Thymus (tissue), 11 donors: ENCODE measurements around the gene RIPPLY1. TPM values are rescaled to one million over a fixed set of nuclear protein-coding genes. Genes with fewer than 3 reads are reported as not detected.

Experiments used
- DNase-seq, 9 donors: peaks; one replicate each; pipeline ENCODE4 v3.0.0-alpha.2; 2013; ENCODE audit warnings: low spot score in 9 of 9, low read depth in 6 of 9, missing footprints in 1 of 9
- H3K27ac ChIP-seq, 2 donors: one replicate each; pipeline ENCODE4 v1.5.1; 2013; ENCODE audit warnings: control low read depth in 1 of 2, low read depth in 1 of 2, low read length in 1 of 2, mild to moderate bottlenecking in 1 of 2, moderate library complexity in 1 of 2
- H3K27me3 ChIP-seq, 2 donors: one replicate each; pipeline ENCODE4 v1.5.1; 2013; ENCODE audit warnings: low read length in 1 of 2; ENCODE audit not compliant: control insufficient read depth in 2 of 2, insufficient read depth in 1 of 2
- H3K36me3 ChIP-seq, 2 donors: one replicate each; pipeline ENCODE4 v1.5.1; 2013; ENCODE audit warnings: low read length in 1 of 2, mild to moderate bottlenecking in 1 of 2, moderate library complexity in 1 of 2; ENCODE audit not compliant: control insufficient read depth in 2 of 2, insufficient read depth in 2 of 2
- H3K4me1 ChIP-seq, 2 donors: one replicate each; pipeline ENCODE4 v1.5.1; 2013; ENCODE audit warnings: low read length in 2 of 2; ENCODE audit not compliant: control insufficient read depth in 2 of 2, insufficient read depth in 2 of 2
- H3K4me3 ChIP-seq, 2 donors: one replicate each; pipeline ENCODE4 v1.5.1; 2013; ENCODE audit warnings: low read length in 2 of 2, control low read depth in 1 of 2, mild to moderate bottlenecking in 1 of 2
- H3K9me3 ChIP-seq, 2 donors: one replicate each; pipeline ENCODE4 v1.5.1; 2013; ENCODE audit warnings: low read length in 1 of 2, mild to moderate bottlenecking in 1 of 2; ENCODE audit not compliant: control insufficient read depth in 2 of 2, insufficient read depth in 1 of 2
- WGBS: extraction: QIAGEN DNeasy Blood & Tissue Kit; methylation state at CpG from one replicate; pipeline ENCODE4 v1.1.7; 2013; 5-methylcytosine and 5-hydroxymethylcytosine counted together
- polyA plus RNA-seq: library from polyadenylated mRNA; stranded (reverse); fragments of 200-250 nt; gene quantifications from one replicate; pipeline ENCODE4 v1.2.3, GENCODE V29; 2013
- total RNA-seq: library from RNA; stranded (reverse); fragments of 120-200 nt; gene quantifications from one replicate; pipeline ENCODE4 v1.2.4, GENCODE V29; 2013
- donor health status: healthy.

The RIPPLY1 gene
- total and polyA plus RNA-seq, 2 donors: 0.05 TPM; not detected in 1

DNA sequence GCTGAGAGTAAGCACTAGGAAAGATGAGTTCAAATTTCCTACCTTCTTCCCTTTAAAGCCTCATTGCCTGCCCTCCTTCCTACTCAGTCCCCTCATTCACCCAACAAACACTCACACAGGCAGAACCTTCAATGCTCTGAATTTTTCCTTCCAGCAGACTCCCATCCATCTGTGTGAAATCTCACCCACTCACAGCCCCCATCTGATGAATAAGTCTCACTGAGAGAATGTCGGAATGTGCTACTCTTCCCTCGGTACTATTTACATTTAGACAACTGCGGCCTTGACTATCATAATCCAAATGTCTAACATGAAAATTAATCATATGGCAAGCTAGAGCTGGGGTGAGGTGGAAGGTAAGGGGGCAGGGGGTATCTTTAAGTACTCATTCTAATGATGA lies 36.4 kb upstream of the RIPPLY1 start:
- WGBS: 98% methylated on average over 3 of the region's 3 CpGs
- H3K9me3 ChIP-seq: no peaks in the 10 kb centered on the region
- no peak overlapping the region for H3K4me3 ChIP-seq
- H3K36me3 ChIP-seq: no peaks in the 10 kb centered on the region
- H3K27me3 ChIP-seq: no peaks in the 10 kb centered on the region
- no peak overlapping the region for H3K27ac ChIP-seq
- no peaks in the 10 kb centered on the region for H3K4me1 ChIP-seq
- DNase-seq: no peak

DNA sequence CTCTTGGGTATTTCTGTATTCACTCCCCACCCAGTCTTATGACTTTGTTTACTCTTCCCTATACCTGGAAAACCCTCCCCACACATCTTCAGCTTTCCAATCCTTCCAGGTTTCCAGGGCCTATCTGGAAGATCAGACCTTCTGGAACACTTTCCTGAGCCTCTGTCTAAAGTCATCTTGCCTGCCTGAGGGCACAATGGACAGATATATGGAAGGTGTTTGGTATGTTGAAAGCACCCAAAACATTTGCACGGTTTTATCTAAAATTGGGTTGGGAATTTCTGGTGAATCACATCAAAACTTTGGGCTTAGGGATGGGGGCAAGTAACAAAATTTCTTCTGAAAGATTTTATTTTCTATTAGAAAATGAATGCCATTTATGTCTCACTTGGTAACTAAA lies 33.1 kb upstream of the RIPPLY1 start:
- no peaks in the 10 kb centered on the region for H3K36me3 ChIP-seq
- no peaks in the 10 kb centered on the region for H3K27me3 ChIP-seq
- H3K27ac ChIP-seq: no peak overlapping the region
- H3K4me1 ChIP-seq: no peaks in the 10 kb centered on the region
- DNase-seq: no peak
- H3K9me3 ChIP-seq: no peaks in the 10 kb centered on the region
- H3K4me3 ChIP-seq: no peak overlapping the region
- WGBS: 91% methylated on average over 1 of the region's 1 CpG

DNA sequence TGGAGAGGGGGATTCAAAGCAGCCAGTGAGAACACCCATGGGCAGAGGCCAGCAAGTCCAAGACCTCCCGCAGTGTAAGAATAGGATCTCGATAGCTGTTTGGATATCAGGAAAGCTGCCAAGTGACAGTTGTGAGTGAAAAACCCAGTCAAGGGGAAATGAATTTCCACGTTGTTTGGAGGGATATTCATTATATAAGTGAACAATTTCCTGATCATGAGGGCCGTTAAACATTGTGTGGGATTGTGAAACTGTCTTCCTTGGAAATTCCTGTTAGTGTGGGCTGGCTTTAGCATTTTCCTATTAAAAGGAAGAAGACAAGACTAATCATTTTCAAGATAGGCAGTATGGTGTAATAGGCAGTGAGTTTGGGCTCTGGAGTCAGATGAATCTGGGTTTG lies 32.0 kb upstream of the RIPPLY1 start:
- no peaks in the 10 kb centered on the region for H3K4me1 ChIP-seq
- 93% methylated on average over 4 of the region's 4 CpGs for WGBS
- no peak for DNase-seq
- no peaks in the 10 kb centered on the region for H3K9me3 ChIP-seq
- H3K27ac ChIP-seq: no peak overlapping the region
- H3K27me3 ChIP-seq: no peaks in the 10 kb centered on the region
- H3K36me3 ChIP-seq: no peaks in the 10 kb centered on the region
- no peak overlapping the region for H3K4me3 ChIP-seq

DNA sequence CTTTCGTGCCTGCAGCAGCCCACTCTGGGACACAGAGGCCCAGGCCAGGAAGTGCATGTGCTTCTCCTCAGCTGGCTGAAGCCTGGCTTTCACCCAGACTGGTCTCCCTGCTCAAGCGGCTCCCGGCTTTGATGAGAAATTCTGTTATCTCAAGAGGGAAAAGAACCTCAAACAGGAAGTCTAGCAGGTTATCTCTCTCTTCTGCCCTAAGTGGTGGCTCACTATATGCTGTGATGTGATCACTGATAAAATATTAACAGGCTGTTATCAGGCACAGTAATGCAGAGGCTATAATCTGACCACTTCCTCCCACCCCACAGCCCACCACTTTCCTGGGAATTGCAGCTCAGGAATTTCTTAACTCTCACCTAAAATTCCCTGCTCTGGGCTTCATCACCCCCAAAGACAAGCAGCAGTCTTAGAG lies 30.4 kb upstream of the RIPPLY1 start:
- Histone ChIP-seq H3K27me3 (no peaks in the 10 kb centered on the region), H3K4me3 (no peak overlapping the region), H3K27ac (no peak overlapping the region), H3K36me3 (no peaks in the 10 kb centered on the region), H3K4me1 (no peaks in the 10 kb centered on the region), H3K9me3 (no peaks in the 10 kb centered on the region)
- no peak for DNase-seq
- WGBS: 0% methylated on average over 3 of the region's 3 CpGs

DNA sequence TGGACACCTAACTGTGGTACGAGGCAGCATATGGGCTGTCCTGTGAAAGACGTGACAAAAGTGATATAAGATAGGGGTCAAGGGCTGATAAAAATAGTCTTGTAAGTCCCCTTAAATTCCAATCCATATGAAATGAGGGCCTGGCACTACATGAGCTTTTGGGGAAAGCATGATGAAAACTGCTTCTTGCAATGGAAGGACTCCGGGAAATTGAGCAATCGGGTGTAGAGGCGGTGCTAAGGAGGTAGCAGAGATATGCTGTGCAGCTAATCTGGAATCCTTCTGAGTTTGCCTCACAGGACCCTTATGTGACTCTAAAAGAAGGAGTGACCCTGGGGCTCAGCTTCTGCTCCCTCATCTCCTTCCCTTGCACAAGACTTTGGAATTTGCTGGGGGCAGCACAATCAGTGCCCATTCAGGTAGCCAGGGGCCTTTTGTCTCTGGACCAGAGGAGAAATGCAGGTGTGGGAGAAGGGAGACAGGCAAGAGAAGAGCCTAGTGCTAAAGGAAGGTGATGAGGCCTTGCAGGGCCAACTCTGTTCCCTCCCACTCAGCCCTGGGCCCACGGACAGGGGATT lies 29.9 kb upstream of the RIPPLY1 start:
- H3K4me3 ChIP-seq: no peak overlapping the region
- no peaks in the 10 kb centered on the region for H3K9me3 ChIP-seq
- no peaks in the 10 kb centered on the region for H3K4me1 ChIP-seq
- H3K36me3 ChIP-seq: no peaks in the 10 kb centered on the region
- WGBS: 79% methylated on average over 6 of the region's 6 CpGs
- DNase-seq: no peak
- H3K27me3 ChIP-seq: no peaks in the 10 kb centered on the region
- H3K27ac ChIP-seq: no peak overlapping the region

DNA sequence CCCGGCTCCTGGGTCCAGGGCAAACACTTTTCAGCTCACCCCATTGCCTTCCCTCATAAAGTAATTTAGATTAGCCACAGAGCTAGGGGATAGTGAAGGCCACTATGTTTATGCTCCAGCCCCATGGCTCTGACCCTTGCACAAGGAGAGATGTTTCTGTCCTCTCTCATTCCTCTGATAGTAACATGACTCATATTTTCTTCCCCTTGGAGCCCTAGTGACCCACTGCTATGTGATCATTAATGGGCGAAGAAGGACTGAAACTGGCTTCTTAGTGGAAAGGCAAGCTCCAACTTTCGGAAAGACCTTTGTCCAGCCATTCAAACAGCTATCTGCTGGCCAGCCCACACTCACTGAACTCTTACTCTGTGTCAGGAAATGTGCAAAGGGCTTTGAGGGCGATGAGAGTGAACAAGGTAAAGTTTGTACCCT lies 29.4 kb upstream of the RIPPLY1 start:
- 93% methylated on average over 4 of the region's 4 CpGs for WGBS
- Histone ChIP-seq H3K4me1 (no peaks in the 10 kb centered on the region), H3K27ac (no peak overlapping the region), H3K9me3 (no peaks in the 10 kb centered on the region), H3K36me3 (no peaks in the 10 kb centered on the region), H3K4me3 (no peak overlapping the region), H3K27me3 (no peaks in the 10 kb centered on the region)
- no peak for DNase-seq

DNA sequence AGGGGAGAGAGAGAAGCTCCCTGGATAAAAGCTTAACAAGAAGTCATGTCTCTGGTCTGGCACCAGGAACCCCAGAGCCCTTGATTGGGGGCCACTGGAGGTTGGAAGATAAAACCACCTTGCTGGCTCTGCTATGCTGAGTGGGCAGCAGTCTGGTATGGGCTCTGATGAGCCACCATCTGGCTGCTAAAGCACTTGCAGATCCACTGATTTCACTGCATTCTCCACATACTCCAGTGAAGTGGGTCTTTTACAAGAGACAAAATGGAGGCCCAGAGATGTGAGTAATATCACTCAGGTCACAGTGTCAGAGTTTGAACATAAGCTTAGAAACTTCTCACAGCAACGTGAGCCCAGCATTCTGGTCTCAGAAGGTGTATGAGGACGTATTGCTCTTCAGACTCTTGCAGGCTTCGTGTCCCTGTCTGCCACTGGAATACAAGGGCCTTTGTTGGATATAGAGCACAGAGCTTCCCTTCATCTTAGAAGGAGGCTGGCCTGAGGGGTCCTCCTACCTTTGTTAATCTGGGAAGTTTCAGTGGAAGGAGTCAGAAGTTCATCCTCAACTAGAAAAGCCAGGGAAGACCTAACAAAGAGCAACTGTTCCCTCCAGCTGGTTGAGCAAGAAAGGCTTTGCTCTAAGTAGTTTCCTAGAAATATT lies 28.8 kb upstream of the RIPPLY1 start:
- H3K9me3 ChIP-seq: no peaks in the 10 kb centered on the region
- 89% methylated on average over 3 of the region's 3 CpGs for WGBS
- no peak overlapping the region for H3K27ac ChIP-seq
- no peaks in the 10 kb centered on the region for H3K27me3 ChIP-seq
- no peaks in the 10 kb centered on the region for H3K4me1 ChIP-seq
- H3K36me3 ChIP-seq: no peaks in the 10 kb centered on the region
- H3K4me3 ChIP-seq: no peak overlapping the region
- DNase-seq: no peak

GRCh38 chrX:106928227-106928626 lies 25.1 kb upstream of the RIPPLY1 start:
- Histone ChIP-seq H3K4me1 (no peaks in the 10 kb centered on the region), H3K27me3 (no peaks in the 10 kb centered on the region), H3K9me3 (no peaks in the 10 kb centered on the region), H3K36me3 (no peaks in the 10 kb centered on the region), H3K4me3 (no peak overlapping the region), H3K27ac (no peak overlapping the region)
- no peak for DNase-seq
- 100% methylated on average over 4 of the region's 4 CpGs for WGBS

GRCh38 chrX:106927700-106928099 lies 24.6 kb upstream of the RIPPLY1 start:
- H3K4me3 ChIP-seq: no peak overlapping the region
- H3K4me1 ChIP-seq: no peaks in the 10 kb centered on the region
- H3K27ac ChIP-seq: no peak overlapping the region
- WGBS: 93% methylated on average over 5 of the region's 5 CpGs
- H3K9me3 ChIP-seq: no peaks in the 10 kb centered on the region
- no peaks in the 10 kb centered on the region for H3K27me3 ChIP-seq
- DNase-seq: no peak
- H3K36me3 ChIP-seq: no peaks in the 10 kb centered on the region
